BJ (cell line): ENCODE results near the gene NOSIP. TPM values are rescaled to one million over a fixed set of nuclear protein-coding genes. Genes with fewer than 3 reads are reported as not detected.

Experiments
- CTCF ChIA-PET: fragments of 350-600 bp; formaldehyde crosslinking; extraction: SDS; loops from one replicate; lab custom pipeline; 2021; ENCODE audit warnings: antibody characterized with exemption, inconsistent platforms; lab: Yijun Ruan, JAX
- POLR2A ChIA-PET: fragments of 300-600 bp; sonication (Branson Sonifier 250); formaldehyde crosslinking; extraction: SDS; loops from one replicate; lab custom pipeline; 2021; ENCODE audit warnings: antibody characterized with exemption; lab: Charles Lee
- DNase-seq: peaks from one replicate; pipeline ENCODE4 v3.0.0-alpha.2; 2011; ENCODE audit warnings: low read depth
- H3K27me3 ChIP-seq: 2 replicates; pipeline ENCODE4 v1.6.0; 2011; ENCODE audit warnings: low read length; ENCODE audit not compliant: control insufficient read depth, insufficient read depth
- H3K36me3 ChIP-seq: 2 replicates; pipeline ENCODE4 v1.5.1; 2011; ENCODE audit warnings: low read length; ENCODE audit not compliant: control insufficient read depth, insufficient read depth
- H3K4me3 ChIP-seq: 2 replicates; pipeline ENCODE4 v1.5.1; 2011; ENCODE audit warnings: low read depth, mild to moderate bottlenecking, control low read depth, low read length
- CTCF ChIP-seq: IDR thresholded peaks from 2 replicates; pipeline ENCODE4 v1.5.1; 2011; ENCODE audit warnings: low read depth, mild to moderate bottlenecking, control low read depth, inconsistent platforms, low read length, moderate library complexity; ENCODE audit not compliant: insufficient read depth
- polyA plus RNA-seq: library from polyadenylated mRNA; depleted of rRNA; stranded (reverse); fragments of >200 nt; gene quantifications from 2 replicates; pipeline ENCODE4 v1.2.3, GENCODE V29; 2011

Gene NOSIP
- polyA plus RNA-seq, 1 experiment = 87.6 TPM

- POLR2A ChIA-PET = no interaction called here
- CTCF ChIA-PET = interaction anchor here (0.8 to 10.6 kb wide), 2 partner anchors 26 to 38 kb away, joined by 3 to 151 read pairs; no protein-coding TSS in a partner anchor
Measured at GRCh38 chr19:49544154-49544553, 36.2 kb downstream of the NOSIP start.

GRCh38 chr19:49543032-49543431, 37.3 kb downstream of the NOSIP start:
- no peak for TF ChIP-seq CTCF
- ChIA-PET CTCF (no interaction called here), POLR2A (interaction anchor here (0.6 kb wide), 1 partner anchor 584 kb away, joined by 3 read pairs; no protein-coding TSS in a partner anchor)
- no peak overlapping the region for H3K4me3 ChIP-seq
- H3K36me3 ChIP-seq = peaks cover 23% of the 10 kb centered on the region
- no peak for DNase-seq
- no peaks in the 10 kb centered on the region for H3K27me3 ChIP-seq

More at GRCh38 chr19:49544154-49544553, 36.2 kb downstream of the NOSIP start:
- H3K27me3 ChIP-seq = no peaks in the 10 kb centered on the region
- DNase-seq = no peak
- no peak overlapping the region for H3K4me3 ChIP-seq
- peaks cover 17% of the 10 kb centered on the region for H3K36me3 ChIP-seq
- TF ChIP-seq CTCF = no peak

GRCh38 chr19:49542446-49542845, 37.9 kb downstream of the NOSIP start:
- POLR2A ChIA-PET = no interaction called here
- H3K36me3 ChIP-seq = peaks cover 23% of the 10 kb centered on the region
- CTCF ChIA-PET = no interaction called here
- no peak for DNase-seq
- TF ChIP-seq CTCF = no peak
- no peak overlapping the region for H3K4me3 ChIP-seq
- no peaks in the 10 kb centered on the region for H3K27me3 ChIP-seq

GRCh38 chr19:49541914-49542313, 38.4 kb downstream of the NOSIP start:
- ChIA-PET POLR2A (no interaction called here), CTCF (interaction anchor here (1.3 kb wide), 1 partner anchor 28 kb away, joined by 4 read pairs; no protein-coding TSS in a partner anchor)
- Histone ChIP-seq H3K36me3 (peaks cover 23% of the 10 kb centered on the region), H3K27me3 (no peaks in the 10 kb centered on the region), H3K4me3 (no peak overlapping the region)
- no peak for TF ChIP-seq CTCF
- no peak for DNase-seq

- ChIA-PET POLR2A (no interaction called here), CTCF (interaction anchor here (0.6 to 1.4 kb wide), 4 partner anchors 12 to 152 kb away, joined by 3 to 4 read pairs (median 3); partner anchors contain the start of gene RCN3)
- DNase-seq = no peak
- no peak for TF ChIP-seq CTCF
- Histone ChIP-seq H3K36me3 (peaks cover 25% of the 10 kb centered on the region), H3K27me3 (no peaks in the 10 kb centered on the region), H3K4me3 (no peak overlapping the region)
Measured at GRCh38 chr19:49539192-49539952, 41.0 kb downstream of the NOSIP start.
